Smooth muscle cell (in vitro differentiated cells): ENCODE measurements around the gene LARP1. TPM values are rescaled to one million over a fixed set of nuclear protein-coding genes. Genes with fewer than 3 reads are reported as not detected.

Experiments used
- DNase-seq: peaks from one replicate; lab custom pipeline; 2025; ENCODE audit not compliant: unreplicated experiment; lab: John Stamatoyannopoulos, UW
- H2AFZ ChIP-seq: fragments of 200-600 bp; sonication (generic); 2 replicates; pipeline ENCODE4 v1.6.0; 2016; ENCODE audit warnings: antibody characterized with exemption, low read depth, mild to moderate bottlenecking
- H3F3A ChIP-seq: fragments of 200-600 bp; sonication (generic); 2 replicates; pipeline ENCODE4 v1.6.0; 2017; ENCODE audit warnings: antibody characterized with exemption, low read depth
- H3K27ac ChIP-seq: fragments of 200-600 bp; sonication (generic); 2 replicates; pipeline ENCODE4 v1.5.1; 2016; ENCODE audit warnings: low read depth, mild to moderate bottlenecking
- H3K27me3 ChIP-seq: fragments of 200-600 bp; sonication (generic); 2 replicates; pipeline ENCODE4 v1.6.1; 2016; ENCODE audit warnings: low read depth, mild to moderate bottlenecking
- H3K36me3 ChIP-seq: fragments of 200-600 bp; sonication (generic); 2 replicates; pipeline ENCODE4 v1.5.1; 2016; ENCODE audit warnings: low read depth
- H3K4me1 ChIP-seq: fragments of 200-600 bp; sonication (generic); 2 replicates; pipeline ENCODE4 v1.5.1; 2016; ENCODE audit warnings: low read depth
- H3K4me2 ChIP-seq: fragments of 200-600 bp; sonication (generic); 2 replicates; pipeline ENCODE4 v1.6.0; 2016; ENCODE audit warnings: mild to moderate bottlenecking
- H3K4me3 ChIP-seq: fragments of 200-600 bp; sonication (generic); 2 replicates; pipeline ENCODE4 v1.5.1; 2016; ENCODE audit warnings: mild to moderate bottlenecking
- H3K79me2 ChIP-seq: fragments of 200-600 bp; sonication (generic); 2 replicates; pipeline ENCODE4 v1.6.0; 2016; ENCODE audit warnings: low read depth, mild to moderate bottlenecking
- H3K9ac ChIP-seq: fragments of 200-600 bp; sonication (generic); 2 replicates; pipeline ENCODE4 v1.6.0; 2016; ENCODE audit warnings: low read depth
- H3K9me3 ChIP-seq: fragments of 200-600 bp; sonication (generic); replicated peaks from 2 replicates; pipeline ENCODE4 v1.5.1; 2016; ENCODE audit warnings: low read depth
- H4K20me1 ChIP-seq: fragments of 200-600 bp; sonication (generic); 2 replicates; pipeline ENCODE4 v1.6.0; 2016; ENCODE audit warnings: low read depth
- WGBS: methylation state at CpG from one replicate; pipeline ENCODE4 v1.1.7; 2016; ENCODE audit warnings: low lambda C conversion rate; 5-methylcytosine and 5-hydroxymethylcytosine counted together
- polyA plus RNA-seq: library from polyadenylated mRNA; unstranded; fragments of >200 nt; fragmentation: Nextera tagmentation; extraction: Ambion mirVana; gene quantifications from 2 replicates; pipeline ENCODE4 v1.2.1, GENCODE V29; 2016
- total RNA-seq: library from RNA; depleted of rRNA; stranded (reverse); fragments of >200 nt; gene quantifications from 2 replicates; pipeline ENCODE4 v1.2.3, GENCODE V29; 2014
- TF ChIP-seq, protein P1 (sequence below): fragments of 200-600 bp; sonication (generic); IDR thresholded peaks from 2 replicates; pipeline ENCODE4 v1.5.1; 2017; ENCODE audit warnings: borderline replicate concordance, mild to moderate bottlenecking, antibody characterized with exemption; ENCODE audit not compliant: insufficient read depth, poor library complexity, severe bottlenecking

The LARP1 gene
- total and polyA plus RNA-seq, 2 experiments from 2014 or later = 31.3 to 44.9 TPM

GRCh38 chr5:154771383-154771901 lies 16.3 kb downstream of the LARP1 start:
- no peaks in the 10 kb centered on the region for H3K27me3 ChIP-seq
- peak overlapping the region; percentile 84 for H3K27ac ChIP-seq
- H3K9ac ChIP-seq = peak overlapping the region; percentile 31
- peak overlapping the region; percentile 11 for H3K4me3 ChIP-seq
- 15% methylated on average over 10 of the region's 10 CpGs for WGBS
- no peaks in the 10 kb centered on the region for H3K36me3 ChIP-seq
- H3K9me3 ChIP-seq = no peaks in the 10 kb centered on the region
- peaks cover 97% of the 10 kb centered on the region for H3K79me2 ChIP-seq
- peaks cover 16% of the 10 kb centered on the region for H3F3A ChIP-seq
- TF ChIP-seq, protein P1, sequence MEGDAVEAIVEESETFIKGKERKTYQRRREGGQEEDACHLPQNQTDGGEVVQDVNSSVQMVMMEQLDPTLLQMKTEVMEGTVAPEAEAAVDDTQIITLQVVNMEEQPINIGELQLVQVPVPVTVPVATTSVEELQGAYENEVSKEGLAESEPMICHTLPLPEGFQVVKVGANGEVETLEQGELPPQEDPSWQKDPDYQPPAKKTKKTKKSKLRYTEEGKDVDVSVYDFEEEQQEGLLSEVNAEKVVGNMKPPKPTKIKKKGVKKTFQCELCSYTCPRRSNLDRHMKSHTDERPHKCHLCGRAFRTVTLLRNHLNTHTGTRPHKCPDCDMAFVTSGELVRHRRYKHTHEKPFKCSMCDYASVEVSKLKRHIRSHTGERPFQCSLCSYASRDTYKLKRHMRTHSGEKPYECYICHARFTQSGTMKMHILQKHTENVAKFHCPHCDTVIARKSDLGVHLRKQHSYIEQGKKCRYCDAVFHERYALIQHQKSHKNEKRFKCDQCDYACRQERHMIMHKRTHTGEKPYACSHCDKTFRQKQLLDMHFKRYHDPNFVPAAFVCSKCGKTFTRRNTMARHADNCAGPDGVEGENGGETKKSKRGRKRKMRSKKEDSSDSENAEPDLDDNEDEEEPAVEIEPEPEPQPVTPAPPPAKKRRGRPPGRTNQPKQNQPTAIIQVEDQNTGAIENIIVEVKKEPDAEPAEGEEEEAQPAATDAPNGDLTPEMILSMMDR = no peak
- peaks cover 100% of the 10 kb centered on the region for H4K20me1 ChIP-seq
- H2AFZ ChIP-seq = no peak overlapping the region
- DNase-seq = peak; percentile 20
- H3K4me2 ChIP-seq = peak overlapping the region; percentile 77
- peaks cover 41% of the 10 kb centered on the region for H3K4me1 ChIP-seq

- no peak overlapping the region for H3K9ac ChIP-seq
- peaks cover 13% of the 10 kb centered on the region for H3F3A ChIP-seq
- peaks cover 97% of the 10 kb centered on the region for H3K79me2 ChIP-seq
- DNase-seq = no peak
- H3K4me2 ChIP-seq = no peak overlapping the region
- 89% methylated on average over 3 of the region's 3 CpGs for WGBS
- H4K20me1 ChIP-seq = peaks cover 100% of the 10 kb centered on the region
- H3K4me1 ChIP-seq = peaks cover 41% of the 10 kb centered on the region
- no peaks in the 10 kb centered on the region for H3K27me3 ChIP-seq
- TF ChIP-seq, protein P1 = no peak
- no peak overlapping the region for H3K27ac ChIP-seq
- H2AFZ ChIP-seq = no peak overlapping the region
- no peaks in the 10 kb centered on the region for H3K36me3 ChIP-seq
- no peaks in the 10 kb centered on the region for H3K9me3 ChIP-seq
- no peak overlapping the region for H3K4me3 ChIP-seq
Observed at GRCh38 chr5:154773326-154773725, 18.1 kb downstream of the LARP1 start.

- H3K27me3 ChIP-seq = no peaks in the 10 kb centered on the region
- WGBS = 80% methylated on average over 1 of the region's 1 CpG
- no peak overlapping the region for H3K27ac ChIP-seq
Observed at GRCh38 chr5:154776167-154776566, 21.0 kb downstream of the LARP1 start.

DNA sequence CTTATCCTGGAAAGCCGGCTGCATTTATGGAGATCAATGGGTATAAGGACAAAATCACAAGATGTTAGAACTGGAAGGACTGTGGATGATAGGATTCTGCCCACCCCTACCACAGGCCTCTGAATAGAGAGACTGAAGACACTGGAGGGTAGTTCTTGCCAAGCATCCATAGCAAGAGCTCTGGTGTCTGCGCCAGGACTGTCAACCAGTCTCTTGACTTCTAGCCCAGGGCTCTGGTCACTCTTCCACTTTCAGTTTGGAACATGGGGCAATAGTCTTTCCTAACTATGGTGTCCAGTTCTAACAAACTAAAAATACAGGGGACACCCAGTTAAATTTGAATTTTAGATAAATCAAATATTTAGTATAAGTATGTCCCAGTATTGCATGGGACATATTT lies 23.4 kb downstream of the LARP1 start:
- no peak overlapping the region for H3K9ac ChIP-seq
- no peak overlapping the region for H2AFZ ChIP-seq
- peak overlapping the region; percentile 9 for H3K27ac ChIP-seq
- no peaks in the 10 kb centered on the region for H3F3A ChIP-seq
- TF ChIP-seq, protein P1 = no peak
- H3K4me1 ChIP-seq = peaks cover 23% of the 10 kb centered on the region
- H4K20me1 ChIP-seq = peaks cover 100% of the 10 kb centered on the region
- no peaks in the 10 kb centered on the region for H3K36me3 ChIP-seq
- peak overlapping the region; percentile 25 for H3K4me2 ChIP-seq
- 98% methylated on average over 2 of the region's 2 CpGs for WGBS
- H3K27me3 ChIP-seq = no peaks in the 10 kb centered on the region
- H3K79me2 ChIP-seq = peaks cover 100% of the 10 kb centered on the region
- no peak for DNase-seq
- H3K9me3 ChIP-seq = no peaks in the 10 kb centered on the region
- no peak overlapping the region for H3K4me3 ChIP-seq

More at GRCh38 chr5:154776167-154776566, 21.0 kb downstream of the LARP1 start:
- Histone ChIP-seq H3F3A (no peaks in the 10 kb centered on the region), H3K4me1 (peaks cover 19% of the 10 kb centered on the region), H3K4me3 (no peak overlapping the region), H3K9me3 (no peaks in the 10 kb centered on the region), H3K79me2 (peaks cover 97% of the 10 kb centered on the region), H3K36me3 (no peaks in the 10 kb centered on the region), H4K20me1 (peaks cover 100% of the 10 kb centered on the region), H3K9ac (no peak overlapping the region), H2AFZ (no peak overlapping the region), H3K4me2 (no peak overlapping the region)
- no peak for DNase-seq
- TF ChIP-seq, protein P1 = no peak
